Measurements from ENCODE around the gene HSF2.

DNA sequence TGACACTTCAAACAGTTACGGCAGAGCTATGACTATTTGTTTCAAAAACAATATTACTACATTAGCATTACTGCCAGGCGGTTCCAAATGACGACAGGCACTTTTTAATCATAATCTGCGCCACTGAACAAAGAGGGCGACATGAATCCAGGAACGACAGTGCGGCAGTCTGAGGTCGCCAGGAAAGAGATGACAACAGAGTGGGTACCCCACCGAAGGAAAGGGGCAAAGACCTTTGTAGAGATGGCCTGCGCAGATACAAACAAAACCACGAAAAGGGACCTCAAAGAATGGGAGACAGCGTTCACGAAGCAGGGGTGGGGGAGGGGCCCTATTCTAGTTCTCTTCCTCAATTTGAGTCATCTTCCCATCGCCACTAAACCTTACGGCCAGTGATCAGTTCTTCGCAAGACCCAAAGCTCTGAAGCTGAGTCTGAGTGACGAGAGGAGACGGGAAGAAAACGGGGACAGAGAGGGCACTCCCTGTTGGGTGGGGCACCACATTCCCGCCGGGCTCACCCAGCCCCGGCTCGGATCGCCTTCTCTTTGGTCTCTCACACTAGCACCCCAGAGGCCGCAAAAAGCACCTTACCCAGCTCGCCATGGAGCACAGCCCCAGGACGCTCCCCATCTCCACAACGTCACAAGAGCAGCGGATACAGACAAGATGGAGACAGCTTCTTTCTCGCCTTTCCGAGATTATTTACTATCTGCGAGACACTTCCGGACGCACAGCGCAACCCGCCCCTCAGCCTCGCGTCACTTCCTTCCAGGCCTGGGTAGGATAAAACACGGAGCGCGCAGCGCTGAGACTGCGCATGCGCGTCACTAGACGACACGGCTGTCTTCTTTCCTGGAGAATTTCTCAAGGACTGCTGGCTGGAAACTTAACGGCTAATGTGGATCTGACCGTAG, 71.9 kb downstream of the HSF2 start, which contains the start of gene SERINC1:
- no peak for TF ChIP-seq CTCF (IDR thresholded peaks at IDR 0.05; ENCODE audit: insufficient read depth, low read length, poor library complexity, severe bottlenecking)
- no peak for TF ChIP-seq EZH2phosphoT487 (conservative IDR thresholded peaks at IDR 0.05; ENCODE audit: low read length)

Data from SU-DHL-6 (cell line).